ENCODE results near the gene OPN1MW.
"Not testable (repeated sequence)": the region's sequence is repeated elsewhere in the genome, so short reads cannot be mapped to it uniquely, and the experiment has no call there.

DNA sequence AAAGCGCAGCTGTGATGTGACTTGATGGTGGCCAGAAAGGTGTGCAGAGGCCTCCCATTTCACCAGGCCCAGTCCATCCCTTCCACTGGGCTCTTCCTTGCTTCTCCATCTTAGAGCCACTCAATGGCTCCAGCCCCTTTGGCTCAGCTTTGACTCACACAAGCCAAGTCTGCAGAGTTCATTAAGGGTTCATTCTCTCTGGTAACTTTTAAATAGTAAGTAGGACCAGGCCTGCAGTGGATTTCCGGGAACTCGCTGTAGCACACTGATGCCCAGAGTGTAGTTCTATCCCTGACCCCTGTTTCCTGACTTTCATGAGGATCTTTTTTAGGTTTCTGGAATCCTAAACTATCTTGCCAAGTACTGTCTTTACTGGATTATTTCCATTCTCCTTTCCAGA is 49.0 kb downstream of the OPN1MW start:
- not testable (repeated sequence) for TF ChIP-seq RARB (CRISPR knock-in tag; IDR thresholded peaks at IDR 0.05); ZFP30 (CRISPR knock-in tag; IDR thresholded peaks at IDR 0.05); CSDC2 (CRISPR knock-in tag; IDR thresholded peaks at IDR 0.05); ZC3H10 (CRISPR knock-in tag; IDR thresholded peaks at IDR 0.05); ARNTL (CRISPR knock-in tag; IDR thresholded peaks at IDR 0.05; ENCODE audit: borderline replicate concordance, low read depth); SNAI2 (CRISPR knock-in tag; IDR thresholded peaks at IDR 0.05); ZNF70 (CRISPR knock-in tag; IDR thresholded peaks at IDR 0.05)
- TF ChIP-seq, protein P1, sequence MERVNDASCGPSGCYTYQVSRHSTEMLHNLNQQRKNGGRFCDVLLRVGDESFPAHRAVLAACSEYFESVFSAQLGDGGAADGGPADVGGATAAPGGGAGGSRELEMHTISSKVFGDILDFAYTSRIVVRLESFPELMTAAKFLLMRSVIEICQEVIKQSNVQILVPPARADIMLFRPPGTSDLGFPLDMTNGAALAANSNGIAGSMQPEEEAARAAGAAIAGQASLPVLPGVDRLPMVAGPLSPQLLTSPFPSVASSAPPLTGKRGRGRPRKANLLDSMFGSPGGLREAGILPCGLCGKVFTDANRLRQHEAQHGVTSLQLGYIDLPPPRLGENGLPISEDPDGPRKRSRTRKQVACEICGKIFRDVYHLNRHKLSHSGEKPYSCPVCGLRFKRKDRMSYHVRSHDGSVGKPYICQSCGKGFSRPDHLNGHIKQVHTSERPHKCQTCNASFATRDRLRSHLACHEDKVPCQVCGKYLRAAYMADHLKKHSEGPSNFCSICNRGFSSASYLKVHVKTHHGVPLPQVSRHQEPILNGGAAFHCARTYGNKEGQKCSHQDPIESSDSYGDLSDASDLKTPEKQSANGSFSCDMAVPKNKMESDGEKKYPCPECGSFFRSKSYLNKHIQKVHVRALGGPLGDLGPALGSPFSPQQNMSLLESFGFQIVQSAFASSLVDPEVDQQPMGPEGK (CRISPR knock-in tag; IDR thresholded peaks at IDR 0.05; ENCODE audit: borderline replicate concordance), result not testable (repeated sequence)
